HAP-1 (cell line): ENCODE data around the gene PTPRE.

Experiments
- DNase-seq, 2 experiments: peaks; one replicate each; pipeline ENCODE4 v3.0.0-alpha.2; 2016 to 2020; ENCODE audit warnings: low spot score in 2 of 2
- H3K27me3 ChIP-seq: fragments of 250-450 bp; sonication (Bioruptor Pico); 2 replicates; pipeline ENCODE4 v1.5.1; 2020; ENCODE audit warnings: low read depth, mild to moderate bottlenecking, moderate library complexity
- H3K36me3 ChIP-seq: fragments of 250-450 bp; sonication (Bioruptor Pico); replicated peaks from 2 replicates; pipeline ENCODE4 v1.5.1; 2020; ENCODE audit warnings: mild to moderate bottlenecking
- H3K4me1 ChIP-seq: fragments of 250-450 bp; sonication (Bioruptor Pico); 2 replicates; pipeline ENCODE4 v1.5.1; 2020; ENCODE audit warnings: mild to moderate bottlenecking
- H3K4me3 ChIP-seq: fragments of 250-450 bp; sonication (Bioruptor Pico); 2 replicates; pipeline ENCODE4 v1.5.1; 2020; ENCODE audit warnings: mild to moderate bottlenecking, moderate library complexity
- H3K9me3 ChIP-seq: fragments of 250-450 bp; sonication (Bioruptor Pico); 2 replicates; pipeline ENCODE4 v1.5.1; 2020; ENCODE audit warnings: mild to moderate bottlenecking, moderate library complexity
- in situ Hi-C: fragments of 300-500 bp; cut with MboI; formaldehyde crosslinking; loops from 3 replicates; pipeline ENCODE4 v1.14.3; 2020; ENCODE audit warnings: low sequenced_read_pairs, inconsistent platforms, mixed read lengths

The PTPRE gene

DNA sequence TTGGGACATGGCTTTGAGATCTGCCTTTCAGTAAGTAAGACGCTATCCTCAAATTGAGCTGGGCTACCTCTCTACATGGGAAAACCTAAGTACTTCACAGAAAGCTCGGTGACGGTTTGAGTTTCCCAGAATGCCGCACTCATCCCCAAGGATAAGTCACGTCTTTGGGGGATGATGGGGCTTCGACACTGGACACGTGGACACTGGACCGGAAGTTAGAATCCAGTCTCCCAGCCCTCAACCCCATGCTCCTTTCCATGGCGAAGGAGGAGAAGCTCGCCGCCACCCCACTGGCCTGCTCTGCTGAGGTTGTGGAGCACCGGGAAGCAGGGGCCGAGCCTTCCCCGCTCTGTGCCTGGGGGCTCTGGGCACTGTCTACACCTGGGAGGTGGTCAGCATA lies 27.5 kb downstream of the PTPRE start:
- no peak overlapping the region for H3K4me3 ChIP-seq
- in situ Hi-C loops: no loop called here
- no peaks in the 10 kb centered on the region for H3K9me3 ChIP-seq

DNA sequence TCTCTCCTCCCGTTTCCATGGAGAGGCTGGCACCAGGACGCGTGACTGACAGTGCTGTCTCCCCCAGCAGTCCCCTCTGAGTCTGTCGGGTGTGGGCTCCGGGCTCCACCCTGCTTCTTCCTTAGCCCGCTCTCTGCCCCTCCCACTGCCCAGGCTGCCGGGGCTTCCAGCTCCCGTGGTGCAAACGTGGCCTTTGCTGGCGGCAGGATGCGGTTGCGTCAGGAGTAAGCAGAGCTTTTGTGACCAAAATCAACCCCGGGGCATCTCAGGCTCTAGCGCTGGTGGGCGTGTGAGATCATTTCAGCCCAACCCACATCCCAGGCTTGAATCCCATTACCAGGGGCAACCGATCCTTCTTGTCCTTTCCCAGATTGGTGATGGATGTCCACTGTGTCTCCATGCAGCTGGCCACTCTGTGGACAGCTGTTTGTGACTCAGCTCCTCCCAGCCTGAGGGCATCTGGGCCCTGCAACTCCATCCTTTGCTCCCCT lies 28.2 kb downstream of the PTPRE start:
- no peaks in the 10 kb centered on the region for H3K36me3 ChIP-seq
- H3K4me3 ChIP-seq: no peak overlapping the region
- no peaks in the 10 kb centered on the region for H3K4me1 ChIP-seq
- H3K9me3 ChIP-seq: no peaks in the 10 kb centered on the region
- in situ Hi-C loops: no loop called here
- no peaks in the 10 kb centered on the region for H3K27me3 ChIP-seq
- DNase-seq: no peak

More for the DNA sequence above, 27.5 kb downstream of the PTPRE start:
- Histone ChIP-seq H3K27me3 (no peaks in the 10 kb centered on the region), H3K4me1 (no peaks in the 10 kb centered on the region), H3K36me3 (no peaks in the 10 kb centered on the region)
- DNase-seq: no peak

- no peaks in the 10 kb centered on the region for H3K36me3 ChIP-seq
- H3K9me3 ChIP-seq: no peaks in the 10 kb centered on the region
- no peak overlapping the region for H3K4me3 ChIP-seq
- no peak for DNase-seq
- H3K4me1 ChIP-seq: no peaks in the 10 kb centered on the region
- H3K27me3 ChIP-seq: no peaks in the 10 kb centered on the region
- in situ Hi-C loops: no loop called here
Observed at GRCh38 chr10:127937069-127937468, 30.2 kb downstream of the PTPRE start.

DNA sequence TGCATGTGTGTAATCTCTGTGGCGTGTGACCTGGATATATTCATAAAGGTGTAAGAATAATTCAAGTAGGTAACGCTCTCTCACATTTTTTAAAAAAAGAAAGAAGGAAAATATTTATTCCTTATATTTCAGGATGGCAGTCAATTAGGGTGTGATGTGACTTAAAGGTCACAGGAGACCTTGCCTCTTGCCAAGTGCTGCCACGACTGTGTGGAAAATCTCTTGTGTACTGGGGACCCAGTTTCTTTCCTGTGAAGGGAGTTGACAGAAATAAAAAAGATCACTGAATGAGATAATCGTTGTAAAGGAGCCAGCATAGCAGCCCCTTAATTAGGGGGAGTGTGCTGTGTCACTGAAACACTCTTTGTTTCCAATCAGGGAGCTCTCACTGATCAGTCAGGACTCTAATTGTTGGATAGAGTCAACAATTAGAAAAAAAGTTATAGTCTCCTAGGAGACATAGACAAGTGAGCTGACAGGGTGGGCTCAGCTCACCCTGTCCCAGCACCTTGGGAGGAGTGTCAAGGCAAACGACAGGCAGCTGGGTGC lies 31.1 kb downstream of the PTPRE start:
- H3K9me3 ChIP-seq: no peaks in the 10 kb centered on the region
- no peak overlapping the region for H3K4me3 ChIP-seq
- no peaks in the 10 kb centered on the region for H3K27me3 ChIP-seq
- no peaks in the 10 kb centered on the region for H3K4me1 ChIP-seq
- in situ Hi-C loops: no loop called here
- no peak for DNase-seq
- no peaks in the 10 kb centered on the region for H3K36me3 ChIP-seq

DNA sequence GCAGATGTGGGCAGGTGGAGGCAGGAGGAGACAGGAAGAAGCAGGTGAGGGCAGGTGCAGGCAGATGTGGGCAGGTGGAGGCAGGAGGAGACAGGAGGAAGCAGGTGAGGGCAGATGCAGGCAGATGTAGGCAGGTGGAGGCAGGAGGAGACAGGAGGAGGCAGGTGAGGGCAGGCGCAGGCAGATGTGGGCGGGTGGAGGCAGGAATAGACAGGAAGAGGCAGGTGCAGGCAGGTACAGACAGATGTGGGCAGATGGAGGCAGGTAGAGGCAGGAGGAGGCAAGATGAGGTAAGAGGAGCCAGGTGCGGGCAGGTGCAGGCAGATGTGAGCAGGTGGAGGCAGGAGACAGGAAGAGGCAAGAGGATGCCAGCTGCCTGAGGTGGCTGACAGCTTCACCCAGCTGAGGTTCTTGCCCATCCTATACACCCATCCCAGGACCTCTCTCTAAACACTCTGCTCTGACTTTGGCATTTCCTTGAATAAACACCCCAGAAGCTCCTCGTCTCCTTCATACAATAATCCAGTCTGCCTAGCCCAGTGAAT lies 33.0 kb downstream of the PTPRE start:
- DNase-seq: no peak
- H3K9me3 ChIP-seq: no peaks in the 10 kb centered on the region
- H3K36me3 ChIP-seq: no peaks in the 10 kb centered on the region
- H3K4me1 ChIP-seq: no peaks in the 10 kb centered on the region
- H3K4me3 ChIP-seq: no peak overlapping the region
- in situ Hi-C loops: no loop called here
- H3K27me3 ChIP-seq: no peaks in the 10 kb centered on the region

GRCh38 chr10:127940866-127941640 lies 34.1 kb downstream of the PTPRE start:
- Histone ChIP-seq H3K4me1 (no peaks in the 10 kb centered on the region), H3K27me3 (no peaks in the 10 kb centered on the region), H3K4me3 (no peak overlapping the region), H3K36me3 (no peaks in the 10 kb centered on the region), H3K9me3 (no peaks in the 10 kb centered on the region)
- in situ Hi-C loops: no loop called here
- DNase-seq: no peak

DNA sequence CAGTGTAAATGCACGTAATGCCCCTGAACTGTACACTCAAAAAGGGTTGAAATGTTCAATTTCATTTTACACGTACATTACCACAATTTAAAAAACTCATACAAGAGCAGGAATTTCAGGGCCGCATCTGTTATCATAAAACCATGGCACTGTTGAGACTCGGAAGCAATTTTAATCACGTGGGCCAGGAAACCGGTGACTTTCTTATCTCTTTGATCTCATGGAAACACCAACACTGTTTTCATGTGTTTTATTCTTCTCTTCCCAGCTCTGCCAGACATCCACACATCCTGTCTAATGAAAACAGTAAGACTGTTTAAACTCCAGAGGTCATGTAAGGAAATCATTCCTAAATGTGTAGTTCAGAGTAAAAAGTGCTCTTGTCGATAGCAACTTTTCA lies 35.9 kb downstream of the PTPRE start:
- Histone ChIP-seq H3K36me3 (no peaks in the 10 kb centered on the region), H3K4me1 (no peaks in the 10 kb centered on the region), H3K4me3 (no peak overlapping the region), H3K27me3 (no peaks in the 10 kb centered on the region), H3K9me3 (no peaks in the 10 kb centered on the region)
- DNase-seq: no peak
- in situ Hi-C loops: no loop called here

- Histone ChIP-seq H3K9me3 (no peaks in the 10 kb centered on the region), H3K4me3 (no peak overlapping the region), H3K4me1 (no peaks in the 10 kb centered on the region), H3K36me3 (no peaks in the 10 kb centered on the region), H3K27me3 (no peaks in the 10 kb centered on the region)
- no peak for DNase-seq
- in situ Hi-C loops: no loop called here
Observed at GRCh38 chr10:127943336-127943910, 36.5 kb downstream of the PTPRE start.

DNA sequence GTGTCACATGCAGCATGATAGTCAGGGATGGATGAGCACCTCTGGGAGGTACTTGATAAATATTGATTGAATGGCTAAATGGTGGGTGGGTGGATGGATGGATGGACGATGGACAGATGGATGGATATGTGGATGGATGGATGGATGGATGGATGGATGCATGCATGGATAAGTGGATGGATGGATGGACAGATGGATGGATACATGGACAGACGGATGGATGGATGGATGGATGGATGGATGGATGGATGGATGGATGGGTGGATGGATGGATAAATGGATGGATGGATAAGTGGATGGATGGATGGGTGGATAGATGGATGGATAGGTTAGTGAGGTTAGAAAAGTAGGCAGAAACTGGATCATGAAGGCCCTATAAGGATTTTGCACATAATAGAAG lies 37.4 kb downstream of the PTPRE start:
- Histone ChIP-seq H3K4me3 (no peak overlapping the region), H3K27me3 (no peaks in the 10 kb centered on the region), H3K9me3 (no peaks in the 10 kb centered on the region), H3K36me3 (no peaks in the 10 kb centered on the region), H3K4me1 (no peaks in the 10 kb centered on the region)
- in situ Hi-C loops: no loop called here
- DNase-seq: no peak

- no peak for DNase-seq
- Histone ChIP-seq H3K4me3 (no peak overlapping the region), H3K27me3 (no peaks in the 10 kb centered on the region), H3K9me3 (no peaks in the 10 kb centered on the region), H3K36me3 (no peaks in the 10 kb centered on the region), H3K4me1 (no peaks in the 10 kb centered on the region)
- in situ Hi-C loops: no loop called here
Observed at GRCh38 chr10:127945341-127945758, 38.4 kb downstream of the PTPRE start.

GRCh38 chr10:127945948-127946711 lies 39.2 kb downstream of the PTPRE start:
- Histone ChIP-seq H3K9me3 (no peaks in the 10 kb centered on the region), H3K27me3 (no peaks in the 10 kb centered on the region), H3K4me3 (no peak overlapping the region), H3K36me3 (no peaks in the 10 kb centered on the region), H3K4me1 (no peaks in the 10 kb centered on the region)
- in situ Hi-C loops: no loop called here
- DNase-seq: no peak

GRCh38 chr10:127947211-127947610 lies 40.3 kb downstream of the PTPRE start:
- DNase-seq: no peak
- Histone ChIP-seq H3K4me3 (no peak overlapping the region), H3K4me1 (no peaks in the 10 kb centered on the region), H3K27me3 (no peaks in the 10 kb centered on the region), H3K9me3 (no peaks in the 10 kb centered on the region), H3K36me3 (no peaks in the 10 kb centered on the region)
- in situ Hi-C loops: no loop called here

- Histone ChIP-seq H3K36me3 (no peaks in the 10 kb centered on the region), H3K27me3 (no peaks in the 10 kb centered on the region), H3K4me1 (no peaks in the 10 kb centered on the region), H3K9me3 (no peaks in the 10 kb centered on the region), H3K4me3 (no peak overlapping the region)
- no peak for DNase-seq
- in situ Hi-C loops: no loop called here
Observed at GRCh38 chr10:127948791-127949190, 41.9 kb downstream of the PTPRE start.
